GM04504 (cell line): ENCODE measurements around the gene NKAIN2.
"Not testable (repeated sequence)": the region's sequence is repeated elsewhere in the genome, so short reads cannot be mapped to it uniquely, and the experiment has no call there.

Source experiments
- DNase-seq: peaks from one replicate; pipeline ENCODE4 v3.0.0-alpha.2; 2012; ENCODE audit warnings: low read depth

The NKAIN2 gene

GRCh38 chr6:124517339-124517738 lies 713.7 kb downstream of the NKAIN2 start:
- DNase-seq, result no peak

GRCh38 chr6:124520514-124520913 lies 716.8 kb downstream of the NKAIN2 start:
- DNase-seq, result no peak

GRCh38 chr6:124522335-124522734 lies 718.7 kb downstream of the NKAIN2 start:
- no peak for DNase-seq

- DNase-seq, result no peak
These were observed 721.0 kb downstream of the NKAIN2 start for GRCh38 chr6:124524491-124525200.

- DNase-seq, result no peak
These were observed 727.3 kb downstream of the NKAIN2 start for GRCh38 chr6:124530926-124531325.

GRCh38 chr6:124535299-124535698 lies 731.6 kb downstream of the NKAIN2 start:
- DNase-seq, result no peak

GRCh38 chr6:124535746-124536145 lies 732.1 kb downstream of the NKAIN2 start:
- no peak for DNase-seq

GRCh38 chr6:124536157-124536841 lies 732.6 kb downstream of the NKAIN2 start:
- no peak for DNase-seq

- DNase-seq, result no peak
These were observed 733.2 kb downstream of the NKAIN2 start for GRCh38 chr6:124536842-124537191.

- no peak for DNase-seq
These were observed 735.4 kb downstream of the NKAIN2 start for GRCh38 chr6:124539096-124539495.

- DNase-seq, result no peak
These were observed 737.9 kb downstream of the NKAIN2 start for GRCh38 chr6:124541573-124541972.

GRCh38 chr6:124546601-124547000 lies 742.9 kb downstream of the NKAIN2 start:
- no peak for DNase-seq

- DNase-seq, result no peak
These were observed 748.1 kb downstream of the NKAIN2 start for GRCh38 chr6:124551711-124552233.

GRCh38 chr6:124557873-124558272 lies 754.2 kb downstream of the NKAIN2 start:
- DNase-seq, result no peak

- not testable (repeated sequence) for DNase-seq
These were observed 756.4 kb downstream of the NKAIN2 start for GRCh38 chr6:124560078-124560477.

GRCh38 chr6:124560873-124561567 lies 757.4 kb downstream of the NKAIN2 start:
- DNase-seq, result no peak

- no peak for DNase-seq
These were observed 758.0 kb downstream of the NKAIN2 start for GRCh38 chr6:124561635-124562130.

GRCh38 chr6:124564125-124564524 lies 760.5 kb downstream of the NKAIN2 start:
- not testable (repeated sequence) for DNase-seq

GRCh38 chr6:124567401-124567800 lies 763.7 kb downstream of the NKAIN2 start:
- DNase-seq, result no peak

- no peak for DNase-seq
These were observed 770.3 kb downstream of the NKAIN2 start for GRCh38 chr6:124573953-124574352.

GRCh38 chr6:124577734-124578281 lies 774.1 kb downstream of the NKAIN2 start:
- no peak for DNase-seq

GRCh38 chr6:124590001-124590400 lies 786.3 kb downstream of the NKAIN2 start:
- no peak for DNase-seq
